CD4-positive, alpha-beta T cell (primary cell): ENCODE measurements around the gene CYP26B1. TPM values are rescaled to one million over a fixed set of nuclear protein-coding genes. Genes with fewer than 3 reads are reported as not detected.

Experiments used
- ATAC-seq: fragments of 200-7000 bp; cut with Tn5 transposase; one replicate; pipeline ENCODE4 v1.10.0; 2022; ENCODE audit warnings: mild to moderate bottlenecking; ENCODE audit not compliant: poor library complexity
- CTCF ChIA-PET: fragments of 350-600 bp; sonication (Branson Sonifier 250); formaldehyde crosslinking; loops from one replicate; lab custom pipeline; 2021; ENCODE audit warnings: antibody characterized with exemption, inconsistent platforms; lab: Charles Lee
- POLR2A ChIA-PET: fragments of 350-600 bp; sonication (Branson Sonifier 250); formaldehyde crosslinking; loops from one replicate; lab custom pipeline; 2021; ENCODE audit warnings: antibody characterized with exemption, inconsistent platforms; lab: Charles Lee
- DNase-seq, 14 experiments: peaks; one replicate each; pipeline ENCODE4 v3.0.0-alpha.2; 2013 to 2020; ENCODE audit warnings: mixed read lengths in 2 of 14
- H3K27ac ChIP-seq, 2 donors: one replicate each; pipeline versions ENCODE4 v1.5.1 to v1.7.0; 2013; ENCODE audit warnings: low read length in 2 of 2, low read depth in 1 of 2, mild to moderate bottlenecking in 1 of 2
- H3K27me3 ChIP-seq, 2 experiments: 1 replicate in 1 of 2; 2 replicates in 1 of 2; pipeline versions ENCODE4 v1.6.1 to v1.7.0; 2013; ENCODE audit warnings: low read length in 2 of 2, control low read depth in 1 of 2, mild to moderate bottlenecking in 1 of 2, moderate library complexity in 1 of 2; ENCODE audit not compliant: insufficient read depth in 2 of 2, control insufficient read depth in 1 of 2
- H3K36me3 ChIP-seq: one replicate; pipeline ENCODE4 v1.6.1; 2013; ENCODE audit warnings: low read length, control low read depth; ENCODE audit not compliant: insufficient read depth
- H3K4me1 ChIP-seq: one replicate; pipeline ENCODE4 v1.6.1; 2013; ENCODE audit warnings: low read length, control low read depth; ENCODE audit not compliant: insufficient read depth
- H3K4me3 ChIP-seq: one replicate; pipeline ENCODE4 v1.5.1; 2013; ENCODE audit warnings: mild to moderate bottlenecking, low read length, moderate library complexity
- H3K9me3 ChIP-seq, 2 experiments: 1 replicate in 1 of 2; 2 replicates in 1 of 2; pipeline versions ENCODE4 v1.6.1 to v1.7.0; 2013; ENCODE audit warnings: low read length in 2 of 2, mild to moderate bottlenecking in 2 of 2, control low read depth in 1 of 2, moderate library complexity in 1 of 2; ENCODE audit not compliant: control insufficient read depth in 1 of 2, insufficient read depth in 1 of 2
- H3K27ac Mint-ChIP-seq: one replicate; pipeline ENCODE4 v1.8.0; 2020; ENCODE audit warnings: mixed read lengths
- H3K27me3 Mint-ChIP-seq: one replicate; pipeline ENCODE4 v1.8.0; 2021; ENCODE audit warnings: mixed read lengths
- H3K36me3 Mint-ChIP-seq: one replicate; pipeline ENCODE4 v1.8.0; 2021; ENCODE audit warnings: low read depth, mixed read lengths
- H3K4me1 Mint-ChIP-seq: one replicate; pipeline ENCODE4 v1.8.0; 2021; ENCODE audit warnings: low read depth, mixed read lengths
- H3K4me3 Mint-ChIP-seq: one replicate; pipeline ENCODE4 v1.8.0; 2020; ENCODE audit warnings: mild to moderate bottlenecking, mixed read lengths
- H3K9me3 Mint-ChIP-seq: one replicate; pipeline ENCODE4 v1.8.0; 2020; ENCODE audit warnings: mixed read lengths
- intact Hi-C, 2 experiments: fragments of 100-400 bp; cut with DNase I in 1 of 2; cut with micrococcal nuclease in 1 of 2; formaldehyde crosslinking; loops; one replicate each; pipeline versions ENCODE4 v1.15.1 to v1.9.0; 2023 to 2025; cut with DNase I, micrococcal nuclease
- total RNA-seq, 174 experiments: library from RNA in 2 of 174; stranded (reverse) in 2 of 174; gene quantifications; one replicate each; pipeline ENCODE4 v1.2.3 and lab custom pipeline; 2021 to 2026
- TF ChIP-seq, protein P1 (sequence below): fragments of 200-600 bp; IDR thresholded peaks from one replicate; pipeline ENCODE4 v1.8.0; 2022; ENCODE audit warnings: antibody characterized with exemption, mild to moderate bottlenecking

Gene CYP26B1
- total RNA-seq, 2 experiments from 2014 or later: 0.05 TPM; not detected in 1

DNA sequence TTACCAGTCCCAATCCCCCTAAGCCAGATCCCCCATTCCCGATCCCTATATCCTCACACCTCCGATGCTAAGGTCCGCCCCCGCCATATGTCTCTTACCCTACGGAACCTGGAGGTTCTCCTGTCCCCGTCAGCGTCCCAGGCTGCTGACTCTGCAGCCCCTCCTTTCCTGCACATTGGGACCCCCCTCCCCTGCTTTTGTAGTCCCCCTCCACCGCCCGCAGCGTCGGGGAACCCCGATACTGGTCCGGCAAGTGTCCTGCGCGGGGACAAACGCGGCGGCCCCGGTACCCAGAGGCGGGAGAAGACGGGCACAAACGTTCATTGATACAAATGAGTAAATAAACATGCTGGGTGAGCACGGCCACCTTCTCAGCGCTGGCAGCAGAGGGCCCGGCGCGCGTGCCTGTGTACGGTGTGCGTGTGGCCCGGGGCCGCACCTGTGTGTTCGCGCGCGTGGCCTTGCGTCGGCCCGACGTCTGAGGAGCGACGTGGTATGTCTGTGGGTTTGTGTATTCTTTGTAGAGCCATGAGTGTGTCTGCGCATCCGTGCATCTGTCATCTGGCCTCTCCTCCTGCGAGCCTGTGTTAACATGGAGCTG lies 2.0 kb upstream of the CYP26B1 start:
- ChIA-PET POLR2A (no interaction called here), CTCF (interaction anchor here (1.1 to 1.7 kb wide), 2 partner anchors 27 to 226 kb away, joined by 3 to 6 read pairs; no protein-coding TSS in a partner anchor)
- peaks cover 48% of the 10 kb centered on the region for H3K4me1 Mint-ChIP-seq
- Histone ChIP-seq H3K4me3 (peak overlapping the region; percentile 34), H3K9me3 (peaks cover 0 to 27% of the 10 kb centered on the region in 2 experiments), H3K27me3 (peaks cover 57 to 76% of the 10 kb centered on the region in 2 experiments), H3K36me3 (no peaks in the 10 kb centered on the region), H3K27ac (no peak overlapping the region), H3K4me1 (peaks cover 51% of the 10 kb centered on the region)
- H3K36me3 Mint-ChIP-seq: no peaks in the 10 kb centered on the region
- no peak overlapping the region for H3K27ac Mint-ChIP-seq
- TF ChIP-seq, protein P1, sequence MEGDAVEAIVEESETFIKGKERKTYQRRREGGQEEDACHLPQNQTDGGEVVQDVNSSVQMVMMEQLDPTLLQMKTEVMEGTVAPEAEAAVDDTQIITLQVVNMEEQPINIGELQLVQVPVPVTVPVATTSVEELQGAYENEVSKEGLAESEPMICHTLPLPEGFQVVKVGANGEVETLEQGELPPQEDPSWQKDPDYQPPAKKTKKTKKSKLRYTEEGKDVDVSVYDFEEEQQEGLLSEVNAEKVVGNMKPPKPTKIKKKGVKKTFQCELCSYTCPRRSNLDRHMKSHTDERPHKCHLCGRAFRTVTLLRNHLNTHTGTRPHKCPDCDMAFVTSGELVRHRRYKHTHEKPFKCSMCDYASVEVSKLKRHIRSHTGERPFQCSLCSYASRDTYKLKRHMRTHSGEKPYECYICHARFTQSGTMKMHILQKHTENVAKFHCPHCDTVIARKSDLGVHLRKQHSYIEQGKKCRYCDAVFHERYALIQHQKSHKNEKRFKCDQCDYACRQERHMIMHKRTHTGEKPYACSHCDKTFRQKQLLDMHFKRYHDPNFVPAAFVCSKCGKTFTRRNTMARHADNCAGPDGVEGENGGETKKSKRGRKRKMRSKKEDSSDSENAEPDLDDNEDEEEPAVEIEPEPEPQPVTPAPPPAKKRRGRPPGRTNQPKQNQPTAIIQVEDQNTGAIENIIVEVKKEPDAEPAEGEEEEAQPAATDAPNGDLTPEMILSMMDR: no peak
- H3K4me3 Mint-ChIP-seq: peak overlapping the region; percentile 83
- intact Hi-C loops: loop anchor here (1.0 to 10.0 kb wide), 4 partner anchors 227 to 602 kb away; no protein-coding TSS in a partner anchor
- no peaks in the 10 kb centered on the region for H3K9me3 Mint-ChIP-seq
- ATAC-seq (peak; percentile 57), DNase-seq (peak in 3 of 14 experiments; percentile 31 to 43 (median 32))
- H3K27me3 Mint-ChIP-seq: peaks cover 82% of the 10 kb centered on the region

DNA sequence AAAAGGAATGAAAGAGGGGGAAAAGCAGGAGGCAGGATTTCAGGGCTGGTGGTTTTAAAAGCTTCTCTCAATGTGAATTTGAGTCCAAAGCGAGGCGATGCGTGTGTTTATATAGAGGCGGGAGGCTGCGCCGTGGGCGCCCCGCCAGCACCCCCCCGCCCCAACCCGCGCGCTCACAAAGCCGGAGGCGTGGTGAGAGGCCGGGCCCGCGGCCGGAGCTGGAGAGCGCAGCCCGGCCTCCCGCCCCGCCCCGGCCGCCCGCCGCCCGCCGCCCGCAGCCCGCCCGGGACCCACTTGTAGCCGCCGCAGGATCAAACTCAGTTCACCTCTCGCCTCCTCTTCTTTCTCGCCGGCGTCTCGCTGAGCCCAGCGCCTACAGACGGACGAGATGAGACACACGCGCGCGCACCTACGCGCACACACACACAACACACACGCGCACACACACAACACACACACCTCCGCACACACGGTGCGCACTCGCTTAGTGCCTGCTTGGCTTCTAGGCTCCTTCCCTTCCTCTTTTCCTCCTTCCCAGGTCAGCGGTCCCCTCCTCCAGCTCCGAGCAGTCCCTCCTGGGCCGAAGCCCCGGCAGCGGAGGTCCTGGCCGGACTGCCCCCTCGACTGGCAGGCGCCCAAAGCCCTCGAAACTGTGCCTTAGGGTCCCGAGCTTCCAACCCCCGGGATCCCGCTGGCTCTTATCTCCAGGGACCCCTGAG lies 1.3 kb upstream of the CYP26B1 start:
- ChIA-PET POLR2A (no interaction called here), CTCF (no interaction called here)

DNA sequence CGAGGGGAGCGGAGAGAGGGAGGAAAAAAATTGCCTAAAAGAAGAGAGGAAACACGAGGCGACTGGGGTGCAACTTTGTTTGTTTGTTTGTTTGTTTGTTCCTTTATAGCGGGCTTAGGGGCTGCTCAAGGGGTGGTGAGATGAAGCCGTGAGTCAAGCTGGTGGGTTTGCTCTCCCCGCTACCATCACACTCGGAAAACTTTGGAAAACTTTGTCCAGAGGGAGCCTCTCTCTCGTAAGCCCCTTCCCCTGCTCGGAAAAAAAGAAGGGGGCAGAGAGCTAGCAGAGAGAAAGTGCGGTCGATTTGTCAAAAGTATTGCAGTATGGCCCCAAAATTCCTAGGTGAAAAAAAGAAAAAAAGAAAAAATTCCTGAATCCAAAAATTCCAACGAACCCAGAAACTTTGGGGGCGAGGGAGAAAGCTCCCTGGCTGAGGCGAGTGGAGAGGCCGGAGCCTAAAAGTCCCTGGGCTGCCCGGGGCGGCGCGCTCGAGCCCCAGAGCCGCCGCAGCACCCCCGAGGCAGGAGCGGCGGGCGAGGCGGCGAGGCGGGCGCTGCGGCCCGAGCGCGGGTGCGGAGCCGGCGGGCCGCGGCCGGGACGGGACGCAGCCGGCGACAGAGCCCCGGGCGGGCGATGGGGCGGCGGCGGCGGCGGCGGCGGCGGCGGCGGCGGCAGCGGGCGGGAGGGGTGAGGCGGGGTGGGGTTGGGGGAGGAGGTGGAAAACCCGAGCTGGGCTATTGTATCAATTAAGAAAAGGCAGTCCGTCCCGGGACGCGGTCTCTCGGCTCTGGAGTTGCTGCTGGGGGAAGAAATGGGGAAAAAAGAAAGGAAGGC lies 558 bp upstream of the CYP26B1 start:
- H3K27me3 Mint-ChIP-seq: peaks cover 86% of the 10 kb centered on the region
- peaks cover 48% of the 10 kb centered on the region for H3K4me1 Mint-ChIP-seq
- DNase-seq (no peak), ATAC-seq (no peak)
- intact Hi-C loops: no loop called here
- H3K9me3 Mint-ChIP-seq: no peaks in the 10 kb centered on the region
- Histone ChIP-seq H3K9me3 (peaks cover 0 to 36% of the 10 kb centered on the region in 2 experiments), H3K4me1 (peaks cover 53% of the 10 kb centered on the region), H3K4me3 (peak overlapping the region; percentile 24), H3K36me3 (no peaks in the 10 kb centered on the region), H3K27ac (no peak overlapping the region), H3K27me3 (peaks cover 64 to 83% of the 10 kb centered on the region in 2 experiments)
- H3K27ac Mint-ChIP-seq: no peak overlapping the region
- H3K36me3 Mint-ChIP-seq: no peaks in the 10 kb centered on the region
- POLR2A ChIA-PET: no interaction called here
- CTCF ChIA-PET: no interaction called here
- TF ChIP-seq, protein P1: no peak
- H3K4me3 Mint-ChIP-seq: peak overlapping the region; percentile 88

More for the DNA sequence above, 1.3 kb upstream of the CYP26B1 start:
- Histone ChIP-seq H3K4me1 (peaks cover 53% of the 10 kb centered on the region), H3K9me3 (peaks cover 0 to 30% of the 10 kb centered on the region in 2 experiments), H3K27me3 (peaks cover 59 to 80% of the 10 kb centered on the region in 2 experiments), H3K36me3 (no peaks in the 10 kb centered on the region), H3K4me3 (peak overlapping the region; percentile 34), H3K27ac (no peak overlapping the region)
- DNase-seq: peak in 2 of 14 experiments; percentile 24 to 33
- TF ChIP-seq, protein P1: no peak
- ATAC-seq: no peak
- H3K36me3 Mint-ChIP-seq: no peaks in the 10 kb centered on the region
- peaks cover 48% of the 10 kb centered on the region for H3K4me1 Mint-ChIP-seq
- no peaks in the 10 kb centered on the region for H3K9me3 Mint-ChIP-seq
- H3K27ac Mint-ChIP-seq: no peak overlapping the region
- intact Hi-C loops: no loop called here
- peaks cover 83% of the 10 kb centered on the region for H3K27me3 Mint-ChIP-seq
- H3K4me3 Mint-ChIP-seq: peak overlapping the region; percentile 88
